Cardiac fibroblast (primary cell): Measurements from ENCODE around the gene ADM5.
A peak's percentile ranks its signal among the peaks of the same experiment; 100 is the strongest.

ENCODE experiments used
- DNase-seq, 2 donors: peaks; one replicate each; pipeline versions ENCODE4 v3.0.0 to v3.0.0-alpha.2; 2010; ENCODE audit warnings: low read depth in 2 of 2
- H3K4me3 ChIP-seq, 2 donors: replicated peaks in 1 of 2; 1 replicate in 1 of 2; 2 replicates in 1 of 2; pipeline ENCODE4 v1.5.1; 2011; ENCODE audit warnings: low read depth in 2 of 2, low read length in 2 of 2, mild to moderate bottlenecking in 2 of 2, moderate library complexity in 1 of 2
- CTCF ChIP-seq: IDR thresholded peaks from one replicate; pipeline ENCODE4 v1.5.1; 2011; ENCODE audit warnings: low read depth, mild to moderate bottlenecking, low read length, inconsistent platforms

Gene ADM5

GRCh38 chr19:49691243-49692146 is 2.1 kb downstream of the ADM5 start:
- H3K4me3 ChIP-seq: peak overlapping the region; percentile 47 to 53
- no peak for TF ChIP-seq CTCF

GRCh38 chr19:49692147-49692506 is 2.7 kb downstream of the ADM5 start:
- H3K4me3 ChIP-seq: peak overlapping the region in 1 of 2 donors; percentile 28
- no peak for TF ChIP-seq CTCF
- no peak for DNase-seq

More at GRCh38 chr19:49691243-49692146, 2.1 kb downstream of the ADM5 start:
- peak; percentile 68 to 79 for DNase-seq

GRCh38 chr19:49696115-49696514 is 6.7 kb downstream of the ADM5 start:
- no peak for TF ChIP-seq CTCF
- DNase-seq: no peak
- H3K4me3 ChIP-seq: no peak overlapping the region

GRCh38 chr19:49696865-49697264 is 7.5 kb downstream of the ADM5 start:
- DNase-seq: no peak
- no peak overlapping the region for H3K4me3 ChIP-seq
- no peak for TF ChIP-seq CTCF

- no peak overlapping the region for H3K4me3 ChIP-seq
- TF ChIP-seq CTCF: no peak
- no peak for DNase-seq
Measured at GRCh38 chr19:49699364-49699763, 10.0 kb downstream of the ADM5 start.

DNA sequence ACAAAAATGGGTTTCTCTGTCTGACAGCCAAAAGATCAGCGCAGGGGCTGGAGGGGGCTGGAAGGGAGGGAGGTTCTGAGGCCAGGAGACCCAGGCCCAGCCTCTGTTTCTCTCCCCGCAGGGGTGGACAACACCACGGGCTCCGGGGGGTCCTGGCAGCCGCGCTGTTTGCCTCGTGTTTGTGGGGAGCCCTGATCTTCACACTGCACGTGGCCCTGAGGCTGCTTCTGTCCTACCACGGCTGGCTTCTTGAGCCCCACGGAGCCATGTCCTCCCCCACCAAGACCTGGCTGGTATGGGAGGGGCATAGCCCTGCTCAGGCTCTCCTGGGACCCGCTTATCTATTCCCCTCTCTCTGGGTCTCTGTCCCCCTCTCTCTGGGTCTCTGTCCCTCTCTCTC is 11.2 kb downstream of the ADM5 start:
- DNase-seq: no peak
- no peak for TF ChIP-seq CTCF
- H3K4me3 ChIP-seq: no peak overlapping the region
